Mononuclear cell (primary cell): Measurements from ENCODE around the gene TLN1. TPM values are rescaled to one million over a fixed set of nuclear protein-coding genes. Genes with fewer than 3 reads are reported as not detected.

Experiments used
- H3K27me3 ChIP-seq: 2 replicates; pipeline ENCODE4 v1.6.0; 2011; ENCODE audit warnings: low read length, control low read depth; ENCODE audit not compliant: insufficient read depth
- H3K4me1 ChIP-seq: 2 replicates; pipeline ENCODE4 v1.5.1; 2011; ENCODE audit warnings: mild to moderate bottlenecking, low read length, control low read depth; ENCODE audit not compliant: insufficient read depth
- H3K4me3 ChIP-seq: 2 replicates; pipeline ENCODE4 v1.5.1; 2011; ENCODE audit warnings: mild to moderate bottlenecking, low read length, moderate library complexity
- H3K9me3 ChIP-seq: 2 replicates; pipeline ENCODE4 v1.5.1; 2011; ENCODE audit warnings: low read depth, mild to moderate bottlenecking, control low read depth, low read length
- total RNA-seq: library from RNA; depleted of rRNA; stranded (reverse); fragments of >200 nt; gene quantifications from one replicate; pipeline ENCODE4 v1.2.3, GENCODE V29; 2012

The TLN1 gene
- total RNA-seq, 1 donor: 195 TPM

- no peaks in the 10 kb centered on the region for H3K9me3 ChIP-seq
- no peaks in the 10 kb centered on the region for H3K27me3 ChIP-seq
- no peak overlapping the region for H3K4me3 ChIP-seq
- peaks cover 52% of the 10 kb centered on the region for H3K4me1 ChIP-seq
Measured at GRCh38 chr9:35743880-35744518, 12.0 kb upstream of the TLN1 start.

DNA sequence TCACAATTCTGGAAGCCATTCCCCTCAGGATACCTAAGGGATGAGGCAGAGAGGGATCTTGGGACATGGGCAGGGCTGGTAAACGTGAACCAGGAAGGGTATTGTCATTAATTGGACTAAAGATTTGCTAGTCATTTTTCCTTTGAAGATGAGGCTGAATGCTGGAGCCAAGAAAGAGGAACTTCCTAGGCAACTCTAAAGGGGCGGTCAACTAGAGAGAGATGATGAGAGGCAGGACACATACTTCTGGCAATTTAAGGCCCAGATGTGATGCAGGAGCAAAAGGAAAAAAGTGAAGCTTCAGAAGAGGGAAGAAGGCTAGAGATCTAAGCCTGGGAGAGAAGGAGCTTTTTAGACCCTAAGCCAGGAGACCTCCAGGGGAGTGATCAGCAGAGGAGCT lies 11.5 kb upstream of the TLN1 start:
- peaks cover 50% of the 10 kb centered on the region for H3K4me1 ChIP-seq
- H3K9me3 ChIP-seq: no peaks in the 10 kb centered on the region
- no peaks in the 10 kb centered on the region for H3K27me3 ChIP-seq
- no peak overlapping the region for H3K4me3 ChIP-seq

DNA sequence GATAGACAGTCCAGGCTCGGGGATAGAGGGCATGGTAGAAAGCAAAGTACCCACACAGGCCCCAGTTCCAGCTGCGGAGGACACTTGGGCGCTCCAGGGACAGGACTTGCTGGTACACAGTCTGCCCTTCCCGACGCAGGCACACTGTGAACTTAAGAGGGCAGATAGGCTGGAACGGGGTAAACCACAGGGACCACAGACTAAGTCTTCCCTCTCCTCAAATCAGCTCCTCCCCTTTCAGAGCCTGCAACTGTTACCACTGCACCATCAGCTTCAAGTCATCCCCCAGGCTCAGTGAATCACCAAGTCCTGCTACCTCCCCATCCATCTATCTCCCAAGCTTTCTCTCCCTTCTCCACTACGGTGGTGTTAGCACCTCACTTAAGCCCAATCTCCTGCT lies 9.7 kb upstream of the TLN1 start:
- no peaks in the 10 kb centered on the region for H3K27me3 ChIP-seq
- no peaks in the 10 kb centered on the region for H3K9me3 ChIP-seq
- peaks cover 33% of the 10 kb centered on the region for H3K4me1 ChIP-seq
- H3K4me3 ChIP-seq: no peak overlapping the region

GRCh38 chr9:35740243-35740642 lies 8.2 kb upstream of the TLN1 start:
- peaks cover 27% of the 10 kb centered on the region for H3K4me1 ChIP-seq
- H3K9me3 ChIP-seq: no peaks in the 10 kb centered on the region
- no peaks in the 10 kb centered on the region for H3K27me3 ChIP-seq
- no peak overlapping the region for H3K4me3 ChIP-seq

GRCh38 chr9:35738924-35739323 lies 6.9 kb upstream of the TLN1 start:
- Histone ChIP-seq H3K4me3 (no peak overlapping the region), H3K4me1 (peaks cover 26% of the 10 kb centered on the region), H3K9me3 (no peaks in the 10 kb centered on the region), H3K27me3 (no peaks in the 10 kb centered on the region)

- Histone ChIP-seq H3K4me3 (no peak overlapping the region), H3K9me3 (no peaks in the 10 kb centered on the region), H3K27me3 (no peaks in the 10 kb centered on the region), H3K4me1 (peaks cover 26% of the 10 kb centered on the region)
Measured at GRCh38 chr9:35738186-35738585, 6.2 kb upstream of the TLN1 start.

DNA sequence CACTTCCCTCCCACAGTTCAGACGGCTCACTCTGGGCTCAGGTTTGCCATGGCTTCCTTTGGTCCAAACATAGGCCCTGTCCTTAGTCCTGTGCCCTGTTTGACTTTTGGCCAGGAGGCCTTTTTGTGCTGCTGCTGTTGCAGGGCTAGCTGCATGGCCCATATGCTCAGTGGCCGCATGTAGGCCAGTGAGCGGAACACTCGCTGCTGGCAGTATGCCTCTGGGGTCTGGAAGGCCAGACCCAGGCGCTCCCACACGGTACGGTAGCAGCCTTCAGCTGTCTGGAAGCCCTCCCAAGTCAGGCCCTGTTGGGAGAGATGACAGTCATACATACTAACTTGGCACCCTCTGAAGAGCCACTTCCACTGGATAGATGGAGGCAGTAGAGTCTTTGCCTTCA lies 5.1 kb upstream of the TLN1 start:
- no peaks in the 10 kb centered on the region for H3K27me3 ChIP-seq
- no peak overlapping the region for H3K4me3 ChIP-seq
- H3K9me3 ChIP-seq: no peaks in the 10 kb centered on the region
- peaks cover 28% of the 10 kb centered on the region for H3K4me1 ChIP-seq

DNA sequence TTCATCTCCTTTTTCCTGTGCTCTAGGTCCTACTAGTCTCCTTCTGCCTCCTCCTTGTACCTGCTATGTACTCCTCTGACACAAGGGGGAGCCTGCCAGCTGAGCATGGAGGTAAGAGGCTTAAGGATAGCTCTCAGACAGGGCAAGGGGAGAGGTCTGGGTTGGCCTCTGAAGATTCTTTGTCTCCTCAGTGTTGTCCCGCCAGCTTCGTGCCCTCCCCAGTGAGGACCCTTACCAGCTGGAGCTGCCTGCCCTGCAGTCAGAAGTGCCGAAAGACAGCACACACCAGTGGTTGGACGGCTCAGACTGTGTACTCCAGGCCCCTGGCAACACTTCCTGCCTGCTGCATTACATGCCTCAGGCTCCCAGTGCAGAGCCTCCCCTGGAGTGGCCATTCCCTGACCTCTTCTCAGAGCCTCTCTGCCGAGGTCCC lies 4.2 kb upstream of the TLN1 start:
- Histone ChIP-seq H3K9me3 (no peaks in the 10 kb centered on the region), H3K4me3 (no peak overlapping the region), H3K27me3 (no peaks in the 10 kb centered on the region), H3K4me1 (peaks cover 26% of the 10 kb centered on the region)

DNA sequence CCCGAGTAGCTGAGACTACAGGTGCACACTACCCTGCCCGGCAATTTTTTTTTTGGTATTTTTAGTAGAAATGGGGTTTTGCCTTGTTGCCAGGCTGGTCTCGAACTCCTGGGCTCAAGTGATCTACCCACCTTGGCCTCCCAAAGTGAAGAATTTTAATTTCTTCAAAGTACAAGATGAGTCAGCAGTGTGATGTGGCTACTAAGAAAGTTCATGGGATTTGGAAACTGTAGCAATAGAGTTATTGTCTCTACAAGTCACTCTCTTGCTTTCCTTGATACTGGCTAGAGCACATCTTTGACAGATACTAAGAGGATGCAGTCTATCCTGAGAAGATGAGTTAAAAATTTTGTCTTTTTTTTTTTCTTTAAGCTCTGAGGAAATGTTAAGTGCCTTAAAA lies 2.1 kb upstream of the TLN1 start:
- H3K4me1 ChIP-seq: peaks cover 47% of the 10 kb centered on the region
- H3K4me3 ChIP-seq: no peak overlapping the region
- H3K27me3 ChIP-seq: no peaks in the 10 kb centered on the region
- no peaks in the 10 kb centered on the region for H3K9me3 ChIP-seq

GRCh38 chr9:35732800-35733541 lies 976 bp upstream of the TLN1 start:
- Histone ChIP-seq H3K27me3 (no peaks in the 10 kb centered on the region), H3K9me3 (no peaks in the 10 kb centered on the region), H3K4me1 (peaks cover 59% of the 10 kb centered on the region), H3K4me3 (peak overlapping the region; percentile 77)

- Histone ChIP-seq H3K9me3 (no peaks in the 10 kb centered on the region), H3K27me3 (no peaks in the 10 kb centered on the region), H3K4me3 (peak overlapping the region; percentile 77), H3K4me1 (peaks cover 72% of the 10 kb centered on the region)
Measured at GRCh38 chr9:35731415-35732184, 395 bp downstream of the TLN1 start.

- H3K4me1 ChIP-seq: peaks cover 69% of the 10 kb centered on the region
- no peaks in the 10 kb centered on the region for H3K27me3 ChIP-seq
- no peaks in the 10 kb centered on the region for H3K9me3 ChIP-seq
- H3K4me3 ChIP-seq: peak overlapping the region; percentile 77
Measured at GRCh38 chr9:35730486-35730854, 1.5 kb downstream of the TLN1 start.

- Histone ChIP-seq H3K4me3 (peak overlapping the region; percentile 77), H3K9me3 (no peaks in the 10 kb centered on the region), H3K4me1 (peaks cover 69% of the 10 kb centered on the region), H3K27me3 (no peaks in the 10 kb centered on the region)
Measured at GRCh38 chr9:35729700-35730485, 2.1 kb downstream of the TLN1 start.

- Histone ChIP-seq H3K27me3 (no peaks in the 10 kb centered on the region), H3K4me1 (peaks cover 68% of the 10 kb centered on the region), H3K9me3 (no peaks in the 10 kb centered on the region), H3K4me3 (peak overlapping the region; percentile 77)
Measured at GRCh38 chr9:35729101-35729500, 2.9 kb downstream of the TLN1 start.
